Measurements from ENCODE around the gene DPAGT1. TPM values are rescaled to one million over a fixed set of nuclear protein-coding genes. Genes with fewer than 3 reads are reported as not detected.
"Not testable (repeated sequence)": the region's sequence is repeated elsewhere in the genome, so short reads cannot be mapped to it uniquely, and the experiment has no call there.

DPAGT1 gene
- total RNA-seq, 1 donor from 2014 or later = 38.4 TPM

- no peaks in the 10 kb centered on the region for H3K9me3 ChIP-seq
- ATAC-seq (no peak), DNase-seq (no peak)
- H3K36me3 ChIP-seq = no peaks in the 10 kb centered on the region
- peaks cover 12% of the 10 kb centered on the region for H3K4me1 ChIP-seq
- H3K4me3 ChIP-seq = no peak overlapping the region
- TF ChIP-seq CTCF (IDR thresholded peaks at IDR 0.05) = no peak
- intact Hi-C loops (cut with DNase I) = no loop called here
- H3K27me3 ChIP-seq = peaks cover 23% of the 10 kb centered on the region
- H3K27ac ChIP-seq = no peak overlapping the region
Measured at GRCh38 chr11:119145551-119145950, 43.9 kb upstream of the DPAGT1 start.

GRCh38 chr11:119144825-119145486 is 43.3 kb upstream of the DPAGT1 start:
- intact Hi-C loops (cut with DNase I) = no loop called here
- DNase-seq (peak; percentile 55), ATAC-seq (peak; percentile 90)
- peaks cover 20% of the 10 kb centered on the region for H3K27me3 ChIP-seq
- H3K4me3 ChIP-seq = no peak overlapping the region
- TF ChIP-seq CTCF (IDR thresholded peaks at IDR 0.05) = peak; percentile 75
- H3K27ac ChIP-seq = no peak overlapping the region
- no peaks in the 10 kb centered on the region for H3K9me3 ChIP-seq
- H3K4me1 ChIP-seq = peaks cover 12% of the 10 kb centered on the region
- H3K36me3 ChIP-seq = no peaks in the 10 kb centered on the region

GRCh38 chr11:119139276-119139675 is 37.6 kb upstream of the DPAGT1 start:
- ATAC-seq; H3K4me1 ChIP-seq; H3K4me3 ChIP-seq; DNase-seq; intact Hi-C loops (cut with DNase I); H3K27ac ChIP-seq; H3K9me3 ChIP-seq; H3K27me3 ChIP-seq: not testable (repeated sequence)
- H3K36me3 ChIP-seq = peaks cover 10% of the 10 kb centered on the region

GRCh38 chr11:119134389-119134978 is 32.8 kb upstream of the DPAGT1 start:
- no peak overlapping the region for H3K4me3 ChIP-seq
- peak; percentile 56 for TF ChIP-seq CTCF (IDR thresholded peaks at IDR 0.05)
- no peak for DNase-seq
- H3K27ac ChIP-seq = no peak overlapping the region
- H3K27me3 ChIP-seq = no peaks in the 10 kb centered on the region
- intact Hi-C loops (cut with DNase I) = no loop called here
- peak; percentile 89 for ATAC-seq
- no peaks in the 10 kb centered on the region for H3K9me3 ChIP-seq
- H3K4me1 ChIP-seq = no peaks in the 10 kb centered on the region
- H3K36me3 ChIP-seq = peaks cover 58% of the 10 kb centered on the region

- no peak for TF ChIP-seq CTCF (IDR thresholded peaks at IDR 0.05)
- ATAC-seq (no peak), DNase-seq (no peak)
- Histone ChIP-seq H3K9me3 (no peaks in the 10 kb centered on the region), H3K36me3 (peaks cover 72% of the 10 kb centered on the region), H3K27ac (no peak overlapping the region), H3K27me3 (no peaks in the 10 kb centered on the region), H3K4me3 (no peak overlapping the region), H3K4me1 (peaks cover 3% of the 10 kb centered on the region)
- intact Hi-C loops (cut with DNase I) = no loop called here
Measured at GRCh38 chr11:119130662-119131061, 29.0 kb upstream of the DPAGT1 start.

GRCh38 chr11:119126675-119127268 is 25.1 kb upstream of the DPAGT1 start:
- Histone ChIP-seq H3K27ac (no peak overlapping the region), H3K4me1 (peaks cover 10% of the 10 kb centered on the region), H3K27me3 (no peaks in the 10 kb centered on the region), H3K4me3 (no peak overlapping the region), H3K36me3 (peaks cover 54% of the 10 kb centered on the region), H3K9me3 (no peaks in the 10 kb centered on the region)
- no peak for TF ChIP-seq CTCF (IDR thresholded peaks at IDR 0.05)
- DNase-seq = no peak
- ATAC-seq = no peak
- intact Hi-C loops (cut with DNase I) = no loop called here

Measured in upper lobe of right lung (tissue), 1 donor.